Peyer's patch (tissue), 4 donors: Measurements from ENCODE around the gene ZNF81.

Source experiments
- POLR2A ChIP-seq, 2 donors: fragments of 450-650 bp; IDR thresholded peaks; one replicate each; pipeline ENCODE4 v1.5.1; 2017; ENCODE audit warnings: antibody characterized with exemption in 2 of 2, mild to moderate bottlenecking in 2 of 2, moderate library complexity in 2 of 2
- TF ChIP-seq, protein P1 (sequence below), 6 experiments: fragments of 450-650 bp in 4 of 6; fragments of 200-600 bp in 2 of 6; sonication (generic) in 1 of 6; IDR thresholded peaks; one replicate each; pipeline ENCODE4 v1.5.1; 2017 to 2019; ENCODE audit warnings: antibody characterized with exemption in 6 of 6, mild to moderate bottlenecking in 3 of 6, moderate library complexity in 1 of 6

GRCh38 chrX:47815901-47816845 lies 20.5 kb upstream of the ZNF81 start:
- TF ChIP-seq, protein P1, sequence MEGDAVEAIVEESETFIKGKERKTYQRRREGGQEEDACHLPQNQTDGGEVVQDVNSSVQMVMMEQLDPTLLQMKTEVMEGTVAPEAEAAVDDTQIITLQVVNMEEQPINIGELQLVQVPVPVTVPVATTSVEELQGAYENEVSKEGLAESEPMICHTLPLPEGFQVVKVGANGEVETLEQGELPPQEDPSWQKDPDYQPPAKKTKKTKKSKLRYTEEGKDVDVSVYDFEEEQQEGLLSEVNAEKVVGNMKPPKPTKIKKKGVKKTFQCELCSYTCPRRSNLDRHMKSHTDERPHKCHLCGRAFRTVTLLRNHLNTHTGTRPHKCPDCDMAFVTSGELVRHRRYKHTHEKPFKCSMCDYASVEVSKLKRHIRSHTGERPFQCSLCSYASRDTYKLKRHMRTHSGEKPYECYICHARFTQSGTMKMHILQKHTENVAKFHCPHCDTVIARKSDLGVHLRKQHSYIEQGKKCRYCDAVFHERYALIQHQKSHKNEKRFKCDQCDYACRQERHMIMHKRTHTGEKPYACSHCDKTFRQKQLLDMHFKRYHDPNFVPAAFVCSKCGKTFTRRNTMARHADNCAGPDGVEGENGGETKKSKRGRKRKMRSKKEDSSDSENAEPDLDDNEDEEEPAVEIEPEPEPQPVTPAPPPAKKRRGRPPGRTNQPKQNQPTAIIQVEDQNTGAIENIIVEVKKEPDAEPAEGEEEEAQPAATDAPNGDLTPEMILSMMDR (IDR thresholded peaks at IDR 0.05), result no peak
- TF ChIP-seq POLR2A (IDR thresholded peaks at IDR 0.05), result no peak
